ENCODE data around the gene ATP1B3. TPM values are rescaled to one million over a fixed set of nuclear protein-coding genes. Genes with fewer than 3 reads are reported as not detected.

Gene ATP1B3
- total RNA-seq, 1 donor from 2014 or later, result 161 TPM

DNA sequence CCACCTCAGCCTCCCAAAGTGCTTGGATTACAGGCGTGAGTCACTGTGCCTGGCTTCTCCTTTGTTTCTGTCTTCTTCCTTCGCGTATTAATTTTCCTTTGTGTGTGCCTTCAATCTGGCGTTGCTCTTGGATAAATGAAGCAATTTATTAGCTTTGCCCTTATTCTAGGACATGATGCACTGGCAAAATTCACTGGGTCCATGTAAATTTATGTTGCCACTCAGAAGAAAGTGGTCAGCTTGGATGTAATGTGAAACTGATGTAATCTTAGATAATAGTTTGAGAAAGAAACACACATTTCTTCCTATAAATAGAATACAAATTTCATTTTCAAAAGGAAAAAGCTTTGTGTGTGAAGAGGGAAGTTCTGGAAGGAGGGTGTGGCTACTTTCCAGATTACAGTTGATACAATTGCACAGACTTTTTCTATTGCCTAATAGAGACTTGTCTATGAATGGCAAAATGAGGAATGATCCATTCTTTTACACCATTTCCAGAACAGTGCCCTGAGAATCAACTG, 23.3 kb upstream of the ATP1B3 start:
- H3K9me3 ChIP-seq, result no peaks in the 10 kb centered on the region
- peak; percentile 61 for ATAC-seq
- TF ChIP-seq, protein P1, sequence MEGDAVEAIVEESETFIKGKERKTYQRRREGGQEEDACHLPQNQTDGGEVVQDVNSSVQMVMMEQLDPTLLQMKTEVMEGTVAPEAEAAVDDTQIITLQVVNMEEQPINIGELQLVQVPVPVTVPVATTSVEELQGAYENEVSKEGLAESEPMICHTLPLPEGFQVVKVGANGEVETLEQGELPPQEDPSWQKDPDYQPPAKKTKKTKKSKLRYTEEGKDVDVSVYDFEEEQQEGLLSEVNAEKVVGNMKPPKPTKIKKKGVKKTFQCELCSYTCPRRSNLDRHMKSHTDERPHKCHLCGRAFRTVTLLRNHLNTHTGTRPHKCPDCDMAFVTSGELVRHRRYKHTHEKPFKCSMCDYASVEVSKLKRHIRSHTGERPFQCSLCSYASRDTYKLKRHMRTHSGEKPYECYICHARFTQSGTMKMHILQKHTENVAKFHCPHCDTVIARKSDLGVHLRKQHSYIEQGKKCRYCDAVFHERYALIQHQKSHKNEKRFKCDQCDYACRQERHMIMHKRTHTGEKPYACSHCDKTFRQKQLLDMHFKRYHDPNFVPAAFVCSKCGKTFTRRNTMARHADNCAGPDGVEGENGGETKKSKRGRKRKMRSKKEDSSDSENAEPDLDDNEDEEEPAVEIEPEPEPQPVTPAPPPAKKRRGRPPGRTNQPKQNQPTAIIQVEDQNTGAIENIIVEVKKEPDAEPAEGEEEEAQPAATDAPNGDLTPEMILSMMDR (IDR thresholded peaks at IDR 0.05), result no peak

DNA sequence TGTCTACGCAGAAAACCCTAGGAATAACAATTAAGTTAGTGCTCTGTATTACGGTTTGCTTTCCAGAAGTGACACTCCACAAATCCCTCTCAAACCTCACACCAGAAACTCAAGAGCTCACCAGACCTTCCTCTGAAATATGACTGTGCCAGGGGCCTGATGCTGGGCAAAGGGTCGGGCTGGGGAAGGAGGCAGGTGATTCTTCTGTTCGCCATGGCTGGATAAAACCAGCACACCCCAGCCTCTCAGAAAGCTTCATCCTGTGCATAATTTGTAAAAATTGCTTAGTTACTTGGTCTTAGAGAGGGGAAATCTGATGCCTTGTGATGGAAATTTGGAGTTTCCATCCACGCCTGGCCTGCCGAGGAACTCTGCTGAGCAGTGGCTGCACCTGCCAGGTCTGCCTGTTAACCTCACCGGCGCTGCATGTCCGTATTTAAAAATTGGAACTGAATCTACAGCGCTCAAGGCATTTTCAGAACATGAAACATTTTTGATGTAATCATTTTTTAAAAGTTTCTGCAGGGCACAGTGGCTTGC, 22.7 kb upstream of the ATP1B3 start:
- ATAC-seq (no peak), DNase-seq (no peak)
- peaks cover 13% of the 10 kb centered on the region for H3K4me1 ChIP-seq
- no peaks in the 10 kb centered on the region for H3K36me3 ChIP-seq
- H3K4me3 ChIP-seq, result no peak overlapping the region
- TF ChIP-seq, protein P1 (IDR thresholded peaks at IDR 0.05), result no peak
- H3K27ac ChIP-seq, result peak overlapping the region; percentile 52
- no peaks in the 10 kb centered on the region for H3K9me3 ChIP-seq
- intact Hi-C loops (cut with DNase I), result no loop called here
- no peaks in the 10 kb centered on the region for H3K27me3 ChIP-seq

More for the DNA sequence above, 23.3 kb upstream of the ATP1B3 start:
- H3K27ac ChIP-seq, result peak overlapping the region; percentile 52
- H3K4me3 ChIP-seq, result no peak overlapping the region
- peaks cover 13% of the 10 kb centered on the region for H3K4me1 ChIP-seq
- H3K36me3 ChIP-seq, result no peaks in the 10 kb centered on the region
- intact Hi-C loops (cut with DNase I), result no loop called here
- H3K27me3 ChIP-seq, result no peaks in the 10 kb centered on the region
- no peak for DNase-seq

DNA sequence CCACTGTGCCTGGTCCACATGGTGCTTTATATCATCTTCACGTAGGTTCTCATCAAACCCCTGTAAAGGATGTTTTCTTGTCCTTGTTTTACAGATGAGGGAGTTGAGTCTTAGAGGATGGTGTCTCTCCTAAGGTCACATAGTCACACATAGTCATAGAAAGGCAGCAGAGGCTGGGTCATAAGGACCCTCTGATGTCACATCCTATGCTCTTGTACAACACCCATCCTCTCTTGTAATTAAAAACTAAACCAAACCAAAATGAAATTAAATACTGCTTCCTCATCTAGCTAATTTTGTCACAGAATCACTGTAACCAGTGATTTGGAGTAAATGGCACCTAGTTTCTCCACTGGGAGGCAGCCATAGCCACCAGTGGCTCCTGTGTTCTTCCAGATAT, 21.8 kb upstream of the ATP1B3 start:
- TF ChIP-seq, protein P1 (IDR thresholded peaks at IDR 0.05), result no peak
- DNase-seq (no peak), ATAC-seq (no peak)
- Histone ChIP-seq H3K9me3 (no peaks in the 10 kb centered on the region), H3K4me1 (peaks cover 7% of the 10 kb centered on the region), H3K27ac (no peak overlapping the region), H3K36me3 (no peaks in the 10 kb centered on the region), H3K27me3 (no peaks in the 10 kb centered on the region), H3K4me3 (no peak overlapping the region)
- intact Hi-C loops (cut with DNase I), result no loop called here

DNA sequence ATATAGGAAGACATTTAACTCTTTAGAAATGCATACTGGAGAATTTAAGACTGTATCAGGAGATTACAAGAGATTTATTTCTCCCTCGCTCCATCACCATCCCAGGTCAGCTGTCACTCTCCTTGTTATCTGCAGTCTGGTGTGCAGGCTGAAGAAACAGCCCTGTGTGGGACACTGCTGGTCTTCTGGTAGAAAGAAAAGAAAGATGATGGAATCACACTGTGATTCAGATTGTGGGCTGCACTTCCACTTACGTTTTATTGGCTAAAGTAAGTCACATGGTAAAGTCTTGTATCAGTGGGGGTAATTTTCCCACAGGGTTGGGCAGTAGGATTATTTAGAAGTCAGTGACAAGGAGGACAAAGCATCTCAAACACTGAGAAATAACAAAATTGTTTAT, 18.1 kb upstream of the ATP1B3 start:
- Histone ChIP-seq H3K9me3 (no peaks in the 10 kb centered on the region), H3K4me3 (no peak overlapping the region), H3K36me3 (no peaks in the 10 kb centered on the region), H3K27me3 (no peaks in the 10 kb centered on the region), H3K27ac (no peak overlapping the region), H3K4me1 (peaks cover 17% of the 10 kb centered on the region)
- DNase-seq (no peak), ATAC-seq (no peak)
- TF ChIP-seq, protein P1 (IDR thresholded peaks at IDR 0.05), result no peak
- intact Hi-C loops (cut with DNase I), result no loop called here

DNA sequence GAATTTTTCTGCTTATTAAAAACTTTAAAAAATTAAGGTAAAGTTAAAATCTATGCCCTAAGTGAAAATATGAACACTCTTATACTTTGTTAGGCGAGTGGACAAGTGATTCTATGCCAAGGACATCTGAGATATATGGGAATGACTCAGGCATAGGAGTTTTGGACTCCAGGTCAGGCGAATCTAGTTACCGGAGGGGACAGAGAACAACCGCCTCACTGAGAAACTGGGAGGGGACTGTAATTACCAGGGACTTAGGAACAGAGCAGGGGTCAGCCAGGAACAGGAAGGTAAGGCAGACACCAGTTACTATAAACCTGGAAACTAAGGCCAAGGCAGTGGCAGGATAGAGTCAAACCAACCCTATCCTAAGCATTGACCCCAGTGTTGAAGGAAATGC, 16.8 kb upstream of the ATP1B3 start:
- Histone ChIP-seq H3K36me3 (no peaks in the 10 kb centered on the region), H3K27ac (no peak overlapping the region), H3K27me3 (no peaks in the 10 kb centered on the region), H3K4me1 (peaks cover 12% of the 10 kb centered on the region), H3K4me3 (no peak overlapping the region), H3K9me3 (no peaks in the 10 kb centered on the region)
- intact Hi-C loops (cut with DNase I), result no loop called here
- ATAC-seq (no peak), DNase-seq (no peak)
- TF ChIP-seq, protein P1 (IDR thresholded peaks at IDR 0.05), result no peak
